ENCODE results near the gene ERCC4. TPM values are rescaled to one million over a fixed set of nuclear protein-coding genes. Genes with fewer than 3 reads are reported as not detected.

ERCC4 gene
- total and polyA plus RNA-seq, 2 of the 8 experiments (the other 6 are each of a cell fraction or from before 2014, with no cell fraction given), result 1.6 to 13.2 TPM

GRCh38 chr16:13906168-13907089 lies 13.5 kb upstream of the ERCC4 start:
- FAIRE-seq, result no peak
- CTCF ChIA-PET (ENCODE audit: partially characterized antibody), result interaction anchor here (0.6 to 2.0 kb wide), 4 partner anchors 11 to 344 kb away, joined by 3 to 11 read pairs (median 5); partner anchors contain the start of gene ERCC4

More at GRCh38 chr16:13906168-13907089, 13.5 kb upstream of the ERCC4 start:
- no peak overlapping the region; the same call in 1 of the 2 replicates for H2BK20ac ChIP-seq (ENCODE audit: low read length)
- no peaks in the 10 kb centered on the region for H3K27me3 ChIP-seq (replicated peaks in 1 of 4; ENCODE audit: control insufficient read depth in 3 of 4, extremely low read depth in 1 of 4, insufficient read depth in 3 of 4, low read length in 3 of 4)
- POLR2A ChIA-PET (ENCODE audit: partially characterized antibody), result interaction anchor here (0.7 kb wide), 1 partner anchor 633 kb away, joined by 3 read pairs; no protein-coding TSS in a partner anchor
- H3K23me2 ChIP-seq (ENCODE audit: low read depth, low read length), result no peaks in the 10 kb centered on the region
- H3K18ac ChIP-seq (ENCODE audit: extremely low read depth, low read length), result no peak overlapping the region
- H4K91ac ChIP-seq (replicated peaks; ENCODE audit: insufficient read length, low read length), result no peak overlapping the region
- H3K4me2 ChIP-seq (ENCODE audit: insufficient read depth in 1 of 2, low read depth in 2 of 2, low read length in 2 of 2), result no peak overlapping the region
- H4K20me1 ChIP-seq (replicated peaks in 1 of 2; ENCODE audit: control insufficient read depth in 1 of 2, insufficient read depth in 2 of 2, low read length in 2 of 2), result no peaks in the 10 kb centered on the region
- no peaks in the 10 kb centered on the region for H3K9me3 ChIP-seq (ENCODE audit: insufficient read depth in 2 of 2, low read depth in 1 of 2, low read length in 1 of 2)
- H3K79me1 ChIP-seq (ENCODE audit: low read depth, low read length), result no peaks in the 10 kb centered on the region
- H4K8ac ChIP-seq (ENCODE audit: extremely low read depth, insufficient read depth, low read length), result no peak overlapping the region
- H2BK5ac ChIP-seq (ENCODE audit: low read depth, low read length), result no peak overlapping the region
- H3K4ac ChIP-seq (replicated peaks; ENCODE audit: insufficient read length, low read depth, low read length), result no peak overlapping the region
- H4K5ac ChIP-seq (ENCODE audit: insufficient read length, low read depth, low read length), result no peak overlapping the region
- no peak overlapping the region for H3K9ac ChIP-seq (replicated peaks in 1 of 4; ENCODE audit: extremely low read depth in 1 of 4, low read depth in 3 of 4, low read length in 3 of 4)
- H2AFZ ChIP-seq (ENCODE audit: low read length), result no peak overlapping the region
- H2BK15ac ChIP-seq (ENCODE audit: low read length), result no peak overlapping the region
- H3K4me3 ChIP-seq (ENCODE audit: extremely low read depth in 1 of 4, insufficient read depth in 2 of 4, low read depth in 3 of 4, low read length in 4 of 4), result no peak overlapping the region
- no peak overlapping the region for H3K56ac ChIP-seq (replicated peaks; ENCODE audit: insufficient read length, low read depth, low read length)
- H3K4me1 ChIP-seq (replicated peaks in 1 of 4; ENCODE audit: control insufficient read depth in 3 of 4, insufficient read depth in 4 of 4, low read length in 3 of 4), result no peaks in the 10 kb centered on the region
- H3K79me2 ChIP-seq (ENCODE audit: control insufficient read depth in 1 of 2, insufficient read depth in 2 of 2, low read length in 2 of 2), result no peaks in the 10 kb centered on the region
- H3K23ac ChIP-seq (ENCODE audit: insufficient read length), result no peak overlapping the region
- H3K27ac ChIP-seq (ENCODE audit: low read depth, low read length), result no peak overlapping the region
- H2BK12ac ChIP-seq (ENCODE audit: low read depth, low read length), result no peak overlapping the region
- no peak overlapping the region for H2BK120ac ChIP-seq (replicated peaks; ENCODE audit: low read depth, low read length)
- no peak for DNase-seq (ENCODE audit: low read depth in 1 of 2, low spot score in 2 of 2)
- H3K36me3 ChIP-seq (ENCODE audit: control insufficient read depth in 2 of 4, insufficient read depth in 4 of 4, low read length in 3 of 4), result no peaks in the 10 kb centered on the region
- no peak for TF ChIP-seq SAP30 (IDR thresholded peaks at IDR 0.05; ENCODE audit: insufficient read depth, insufficient replicate concordance, low read length)
- TF ChIP-seq POLR2A (IDR thresholded peaks at IDR 0.05; ENCODE audit: control extremely low read depth in 1 of 2, low read depth in 2 of 2, low read length in 2 of 2), result no peak
- no peak for TF ChIP-seq SRF (IDR thresholded peaks at IDR 0.05; ENCODE audit: low read depth, low read length)
- no peak for TF ChIP-seq EZH2 (IDR thresholded peaks at IDR 0.05; ENCODE audit: low read depth, low read length, severe bottlenecking)
- no peak overlapping the region for H2AK5ac ChIP-seq (ENCODE audit: low read depth, low read length)
- WGBS, 2 experiments (ENCODE audit: extremely low coverage in 1 of 2, insufficient coverage in 1 of 2, insufficient read length in 1 of 2, insufficient replicate concordance in 2 of 2, low coverage in 1 of 2, low lambda C conversion rate in 2 of 2, missing lambda C conversion rate in 1 of 2), result 93% methylated on average over 10 of the region's 10 CpGs; no CpG with 5 or more reads in 1 of the 2 experiments
- H3K14ac ChIP-seq (ENCODE audit: insufficient read length), result no peak overlapping the region
